A549 (cell line): ENCODE measurements around the gene SMIM32. TPM values are rescaled to one million over a fixed set of nuclear protein-coding genes. Genes with fewer than 3 reads are reported as not detected.

Experiments used
- ATAC-seq, 2 experiments: fragments of 200-7000 bp in 1 of 2; fragments of >200 bp in 1 of 2; cut with Nextera tagmentation in 1 of 2; cut with Tn5 transposase in 1 of 2; 3 replicates each; pipeline versions ENCODE4 v1.8.0 to v1.9.1; 2018 to 2020; ENCODE audit warnings: mild to moderate bottlenecking in 1 of 2, moderate library complexity in 1 of 2
- CTCF ChIA-PET: fragments of 300-600 bp; sonication (Branson Sonifier 250); formaldehyde crosslinking; extraction: SDS; loops from one replicate; lab custom pipeline; 2021; ENCODE audit warnings: antibody characterized with exemption, inconsistent platforms; lab: Yijun Ruan, JAX
- POLR2A ChIA-PET: fragments of 350-600 bp; formaldehyde crosslinking; extraction: SDS; loops from one replicate; lab custom pipeline; 2021; ENCODE audit warnings: antibody characterized with exemption, inconsistent platforms; lab: Yijun Ruan, JAX
- DNase-seq, 2 experiments: peaks; one replicate each; pipeline versions ENCODE4 v3.0.0 to v3.0.0-alpha.2; 2011 to 2016; ENCODE audit warnings: low read depth in 1 of 2, low spot score in 1 of 2
- FAIRE-seq: peaks from 2 replicates; lab custom pipeline; 2011; peaks lifted over from hg19 to GRCh38; lab: Jason Lieb, UNC
- H3K27ac ChIP-seq, 2 experiments: fragments of >200 bp; sonication (Bioruptor Twin); formaldehyde crosslinking; 3 replicates each; pipeline ENCODE4 v1.5.1; 2016 to 2017
- H3K4me1 ChIP-seq: fragments of >200 bp; sonication (Bioruptor Twin); formaldehyde crosslinking; 3 replicates; pipeline ENCODE4 v1.6.1; 2016
- H3K4me2 ChIP-seq: fragments of >200 bp; sonication (Bioruptor Twin); formaldehyde crosslinking; 3 replicates; pipeline ENCODE4 v1.6.1; 2016
- H3K4me3 ChIP-seq: fragments of >200 bp; sonication (Bioruptor Twin); formaldehyde crosslinking; 3 replicates; pipeline ENCODE4 v1.5.1; 2016
- H3K9me3 ChIP-seq: fragments of >200 bp; sonication (Bioruptor Twin); formaldehyde crosslinking; 3 replicates; pipeline ENCODE4 v1.6.1; 2016
- BHLHE40 ChIP-seq: IDR thresholded peaks from 2 replicates; pipeline ENCODE4 v1.6.1; 2012; ENCODE audit warnings: low read depth, low read length, inconsistent platforms
- CBX2 ChIP-seq: fragments of 200-600 bp; sonication (generic); IDR thresholded peaks from 2 replicates; pipeline ENCODE4 v1.6.1; 2016; ENCODE audit warnings: low read depth, mild to moderate bottlenecking, borderline replicate concordance
- CHD4 ChIP-seq: fragments of 200-600 bp; sonication (generic); IDR thresholded peaks from 2 replicates; pipeline ENCODE4 v1.6.1; 2016; ENCODE audit warnings: antibody characterized with exemption, mild to moderate bottlenecking, borderline replicate concordance
- E2F6 ChIP-seq: IDR thresholded peaks from 2 replicates; pipeline ENCODE4 v1.6.1; 2012; ENCODE audit warnings: low read depth, borderline replicate concordance
- ELK1 ChIP-seq: fragments of 150-350 bp; IDR thresholded peaks from 2 replicates; pipeline ENCODE4 v1.6.1; 2014; ENCODE audit warnings: low read depth, mild to moderate bottlenecking, low read length
- ESRRA ChIP-seq: fragments of 150-350 bp; IDR thresholded peaks from 2 replicates; pipeline ENCODE4 v1.6.1; 2014; ENCODE audit warnings: mild to moderate bottlenecking, low read length, borderline replicate concordance
- FOSB ChIP-seq: fragments of 250-450 bp; sonication (Bioruptor Pico); IDR thresholded peaks from 2 replicates; pipeline ENCODE4 v1.5.0; 2020; ENCODE audit warnings: mild to moderate bottlenecking, moderate library complexity
- FOSL2 ChIP-seq, 2 experiments: fragments of 450-650 bp in 1 of 2; fragments of >200 bp in 1 of 2; sonication (Bioruptor Twin) in 1 of 2; formaldehyde crosslinking; IDR thresholded peaks; 2 replicates each; pipeline versions ENCODE4 v1.5.0 to v1.6.1; 2016 to 2020; ENCODE audit warnings: mild to moderate bottlenecking in 1 of 2, moderate library complexity in 1 of 2
- FOXS1 ChIP-seq: fragments of 250-450 bp; sonication (Bioruptor Pico); IDR thresholded peaks from 2 replicates; pipeline ENCODE4 v1.5.0; 2020; ENCODE audit warnings: mild to moderate bottlenecking, moderate library complexity
- HOXA7 ChIP-seq: fragments of 250-450 bp; sonication (Bioruptor Pico); IDR thresholded peaks from 2 replicates; pipeline ENCODE4 v1.5.0; 2020; ENCODE audit warnings: mild to moderate bottlenecking, moderate library complexity
- HOXB13 ChIP-seq: fragments of 250-450 bp; sonication (Bioruptor Pico); IDR thresholded peaks from 2 replicates; pipeline ENCODE4 v1.5.0; 2020; ENCODE audit warnings: low read depth, mild to moderate bottlenecking, moderate library complexity
- JUN ChIP-seq, 2 experiments: fragments of >200 bp; sonication (Bioruptor Twin); formaldehyde crosslinking; IDR thresholded peaks; 2 replicates in 1 of 2; 3 replicates in 1 of 2; pipeline ENCODE4 v1.6.1; 2016 to 2017
- JUNB ChIP-seq: fragments of >200 bp; sonication (Bioruptor Twin); formaldehyde crosslinking; IDR thresholded peaks from 2 replicates; pipeline ENCODE4 v1.6.1; 2016
- KDM5A ChIP-seq: fragments of 200-600 bp; sonication (generic); IDR thresholded peaks from 2 replicates; pipeline ENCODE4 v1.6.1; 2016; ENCODE audit warnings: antibody characterized with exemption, mild to moderate bottlenecking
- MAX ChIP-seq: IDR thresholded peaks from 2 replicates; pipeline ENCODE4 v1.6.1; 2012
- MAZ ChIP-seq: fragments of 150-350 bp; IDR thresholded peaks from 2 replicates; pipeline ENCODE4 v1.6.1; 2014; ENCODE audit warnings: antibody characterized with exemption, low read depth, low read length, borderline replicate concordance
- MYC ChIP-seq: IDR thresholded peaks from 2 replicates; pipeline ENCODE4 v1.6.1; 2012; ENCODE audit warnings: mild to moderate bottlenecking, inconsistent platforms, low read length, improper control_type of control experiment, borderline replicate concordance
- NFE2L2 ChIP-seq: fragments of 150-350 bp; conservative IDR thresholded peaks from 2 replicates; pipeline ENCODE4 v1.6.1; 2014; ENCODE audit warnings: low read length
- NR3C1 ChIP-seq: fragments of >200 bp; sonication (Bioruptor Twin); formaldehyde crosslinking; IDR thresholded peaks from 3 replicates; pipeline ENCODE4 v1.6.1; 2017
- PBX3 ChIP-seq: IDR thresholded peaks from 2 replicates; pipeline ENCODE4 v1.6.1; 2012
- PHF8 ChIP-seq: fragments of 200-600 bp; sonication (generic); IDR thresholded peaks from 2 replicates; pipeline ENCODE4 v1.6.1; 2016; ENCODE audit warnings: low read depth, mild to moderate bottlenecking, antibody characterized with exemption, moderate library complexity, borderline replicate concordance
- POLR2AphosphoS2 ChIP-seq: conservative IDR thresholded peaks from 2 replicates; pipeline ENCODE4 v1.6.1; 2012; ENCODE audit warnings: low read length, improper control_type of control experiment, inconsistent platforms
- RAD21 ChIP-seq, 2 experiments: fragments of >200 bp in 1 of 2; sonication (Bioruptor Twin) in 1 of 2; formaldehyde crosslinking in 1 of 2; IDR thresholded peaks in 1 of 2; conservative IDR thresholded peaks in 1 of 2; 2 replicates in 1 of 2; 3 replicates in 1 of 2; pipeline ENCODE4 v1.6.1; 2012 to 2018; ENCODE audit warnings: inconsistent platforms in 1 of 2
- REST ChIP-seq: fragments of 200-600 bp; sonication (generic); IDR thresholded peaks from 2 replicates; pipeline ENCODE4 v1.6.1; 2016; ENCODE audit warnings: antibody characterized with exemption, mild to moderate bottlenecking, moderate library complexity
- SMC3 ChIP-seq: fragments of >200 bp; sonication (Bioruptor Twin); formaldehyde crosslinking; IDR thresholded peaks from 3 replicates; pipeline ENCODE4 v1.6.1; 2018; ENCODE audit warnings: inconsistent platforms
- TFCP2L1 ChIP-seq: fragments of 250-450 bp; sonication (Bioruptor Pico); IDR thresholded peaks from 2 replicates; pipeline ENCODE4 v1.5.0; 2021; ENCODE audit warnings: mild to moderate bottlenecking
- USF2 ChIP-seq: fragments of 450-650 bp; IDR thresholded peaks from 2 replicates; pipeline ENCODE4 v1.6.1; 2014; ENCODE audit warnings: antibody characterized with exemption
- ZFP36 ChIP-seq: fragments of 450-650 bp; IDR thresholded peaks from 2 replicates; pipeline ENCODE4 v1.6.1; 2014; ENCODE audit warnings: borderline replicate concordance; ENCODE audit not compliant: partially characterized antibody
- ZNF302 ChIP-seq: fragments of 250-450 bp; sonication (Bioruptor Pico); IDR thresholded peaks from 2 replicates; pipeline ENCODE4 v1.9.0; 2021; ENCODE audit warnings: inconsistent platforms, mild to moderate bottlenecking, moderate library complexity
- ZSCAN20 ChIP-seq: fragments of 250-450 bp; sonication (Bioruptor Pico); IDR thresholded peaks from 2 replicates; pipeline ENCODE4 v1.8.0; 2022; ENCODE audit warnings: mild to moderate bottlenecking, moderate library complexity
- WGBS: methylation state at CpG from one replicate; pipeline ENCODE4 v1.1.6; 2017; ENCODE audit errors: missing lambda C conversion rate; 5-methylcytosine and 5-hydroxymethylcytosine counted together
- polyA plus RNA-seq, 4 experiments: library from polyadenylated mRNA; depleted of rRNA in 3 of 4; stranded (reverse); fragments of >200 nt; fragmentation: RNase III in 1 of 4; extraction: RNeasy Plus Mini Kit Qiagen cat#74134 plus additional on column Dnase treatment in 1 of 4; gene quantifications; 2 replicates in 3 of 4; 3 replicates in 1 of 4; pipeline ENCODE4 v1.2.3, GENCODE V29; 2011 to 2017

Gene SMIM32
- polyA plus RNA-seq, 2 of the 4 experiments (the other 2 are of a cell fraction), result not detected

- no peaks in the 10 kb centered on the region for H3K9me3 ChIP-seq
- H3K4me1 ChIP-seq, result no peaks in the 10 kb centered on the region
- DNase-seq (no peak), ATAC-seq (no peak), FAIRE-seq (no peak)
- H3K4me2 ChIP-seq, result no peak overlapping the region
- ChIA-PET CTCF (no interaction called here), POLR2A (no interaction called here)
- 93% methylated on average over 6 of the region's 6 CpGs for WGBS
- no peak overlapping the region for H3K4me3 ChIP-seq
- no peak overlapping the region for H3K27ac ChIP-seq
- TF ChIP-seq REST (no peak), CBX2 (no peak), ESRRA (no peak), ZSCAN20 (CRISPR knock-in tag) (no peak), FOSB (CRISPR knock-in tag) (no peak), PHF8 (no peak), RAD21 (conservative IDR thresholded peaks at IDR 0.05 in 1 of 2, IDR thresholded peaks at IDR 0.05 in 1 of 2) (no peak), ZNF302 (CRISPR knock-in tag) (no peak), NFE2L2 (no peak), SMC3 (no peak), USF2 (no peak), HOXA7 (CRISPR knock-in tag) (no peak), POLR2AphosphoS2 (no peak), NR3C1 (no peak), CHD4 (no peak), MAX (no peak), KDM5A (no peak)
- TF ChIP-seq, all 56 proteins: peak for 0
These were observed 10.5 kb upstream of the SMIM32 start for GRCh38 chr5:136203303-136203922.

GRCh38 chr5:136202469-136203205 is 9.7 kb upstream of the SMIM32 start:
- no peak overlapping the region for H3K4me2 ChIP-seq
- DNase-seq, result no peak
- H3K4me1 ChIP-seq, result no peaks in the 10 kb centered on the region
- FAIRE-seq, result no peak
- no peak overlapping the region for H3K4me3 ChIP-seq
- ChIA-PET POLR2A (no interaction called here), CTCF (no interaction called here)
- no peaks in the 10 kb centered on the region for H3K9me3 ChIP-seq
- H3K27ac ChIP-seq, result no peak overlapping the region
- whole genome bisulfite sequencing, result 87% methylated on average over 13 of the region's 13 CpGs
- no peak for ATAC-seq
- TF ChIP-seq BHLHE40 (no peak), CHD4 (no peak), E2F6 (no peak), ELK1 (no peak), FOSL2 (IDR thresholded peaks at IDR 0.05) (no peak), FOSL2 (CRISPR knock-in tag; IDR thresholded peaks at IDR 0.05) (no peak), JUNB (no peak), JUN (IDR thresholded peaks at IDR 0.05) (no peak), HOXB13 (CRISPR knock-in tag) (no peak), TFCP2L1 (CRISPR knock-in tag) (no peak), MYC (no peak), PBX3 (no peak), FOXS1 (CRISPR knock-in tag) (no peak), ZFP36 (no peak), RAD21 (conservative IDR thresholded peaks at IDR 0.05 in 1 of 2, IDR thresholded peaks at IDR 0.05 in 1 of 2) (no peak), MAZ (no peak)
